ENCODE results near the gene CFAP410.

CFAP410 gene

GRCh38 chr21:44338971-44339910 lies at the start of gene CFAP410:
CFAP410 (minus strand) TSS chr21:44339390; CDS start chr21:44339194, 196 bp downstream.
- peak; percentile 94 for DNase-seq

- no peak for DNase-seq
Measured at GRCh38 chr21:44384968-44385367, 45.8 kb upstream of the CFAP410 start.

- DNase-seq: no peak
Measured at GRCh38 chr21:44383216-44383615, 44.0 kb upstream of the CFAP410 start.

- no peak for DNase-seq
Measured at GRCh38 chr21:44382536-44382935, 43.3 kb upstream of the CFAP410 start.

- no peak for DNase-seq
Measured at GRCh38 chr21:44381874-44382273, 42.7 kb upstream of the CFAP410 start.

- DNase-seq: no peak
Measured at GRCh38 chr21:44380876-44381275, 41.7 kb upstream of the CFAP410 start.

- DNase-seq: no peak
Measured at GRCh38 chr21:44379991-44380865, 41.0 kb upstream of the CFAP410 start.

- no peak for DNase-seq
Measured at GRCh38 chr21:44379515-44379848, 40.3 kb upstream of the CFAP410 start.

GRCh38 chr21:44378646-44379514 lies 39.7 kb upstream of the CFAP410 start:
- no peak for DNase-seq

GRCh38 chr21:44377922-44378645 lies 38.9 kb upstream of the CFAP410 start:
- no peak for DNase-seq

- DNase-seq: no peak
Measured at GRCh38 chr21:44377201-44377921, 38.2 kb upstream of the CFAP410 start.

GRCh38 chr21:44376606-44377005 lies 37.4 kb upstream of the CFAP410 start:
- DNase-seq: no peak

- no peak for DNase-seq
Measured at GRCh38 chr21:44375761-44376241, 36.6 kb upstream of the CFAP410 start.

GRCh38 chr21:44375281-44375651 lies 36.1 kb upstream of the CFAP410 start:
- no peak for DNase-seq

GRCh38 chr21:44374601-44375280 lies 35.6 kb upstream of the CFAP410 start:
- DNase-seq: no peak

GRCh38 chr21:44372616-44373015 lies 33.4 kb upstream of the CFAP410 start:
- no peak for DNase-seq

GRCh38 chr21:44371596-44371995 lies 32.4 kb upstream of the CFAP410 start:
- DNase-seq: no peak

- DNase-seq: no peak
Measured at GRCh38 chr21:44370786-44371410, 31.7 kb upstream of the CFAP410 start.

- DNase-seq: peak; percentile 23
Measured at GRCh38 chr21:44370027-44370735, 31.0 kb upstream of the CFAP410 start.

Data from fibroblast of upper back skin (primary cell).